CD4-positive, alpha-beta memory T cell (primary cell): ENCODE results near the gene FAM170B. TPM values are rescaled to one million over a fixed set of nuclear protein-coding genes. Genes with fewer than 3 reads are reported as not detected.

Experiments used
- CTCF ChIA-PET: fragments of 350-600 bp; sonication (Branson Sonifier 250); formaldehyde crosslinking; loops from one replicate; lab custom pipeline; 2021; ENCODE audit warnings: inconsistent platforms; ENCODE audit not compliant: partially characterized antibody; lab: Charles Lee
- POLR2A ChIA-PET: fragments of 350-600 bp; sonication (Branson Sonifier 250); formaldehyde crosslinking; loops from one replicate; lab custom pipeline; 2021; ENCODE audit not compliant: partially characterized antibody; lab: Charles Lee
- DNase-seq, 5 donors: peaks; one replicate each; pipeline versions ENCODE4 v3.0.0 to v3.0.0-alpha.2; 2020 to 2022; ENCODE audit warnings: mixed read lengths in 1 of 5
- H3K27ac ChIP-seq: one replicate; pipeline ENCODE4 v1.7.0; 2013; ENCODE audit warnings: low read depth, low read length
- H3K27me3 ChIP-seq: 2 replicates; pipeline ENCODE4 v1.7.0; 2013; ENCODE audit warnings: mild to moderate bottlenecking, low read length, moderate library complexity; ENCODE audit not compliant: insufficient read depth
- H3K36me3 ChIP-seq: 2 replicates; pipeline ENCODE4 v1.7.0; 2013; ENCODE audit warnings: mild to moderate bottlenecking, low read length, moderate library complexity; ENCODE audit not compliant: insufficient read depth
- H3K4me1 ChIP-seq: 2 replicates; pipeline ENCODE4 v1.7.0; 2013; ENCODE audit warnings: mild to moderate bottlenecking, low read length, moderate library complexity; ENCODE audit not compliant: insufficient read depth
- H3K4me3 ChIP-seq, 2 donors: one replicate each; pipeline ENCODE4 v1.7.0; 2013; ENCODE audit warnings: low read length in 2 of 2, mild to moderate bottlenecking in 1 of 2
- H3K9me3 ChIP-seq, 2 donors: one replicate each; pipeline ENCODE4 v1.7.0; 2013; ENCODE audit warnings: low read length in 2 of 2, control low read depth in 1 of 2; ENCODE audit not compliant: control insufficient read depth in 1 of 2
- H3K27ac Mint-ChIP-seq, 7 donors: one replicate each; pipeline ENCODE4 v1.8.0; 2020 to 2021; ENCODE audit warnings: mixed read lengths in 7 of 7, mild to moderate bottlenecking in 6 of 7, inconsistent platforms in 3 of 7, moderate library complexity in 3 of 7
- H3K27me3 Mint-ChIP-seq, 2 donors: one replicate each; pipeline ENCODE4 v1.8.0; 2020 to 2021; ENCODE audit warnings: mixed read lengths in 2 of 2
- H3K36me3 Mint-ChIP-seq, 2 donors: one replicate each; pipeline ENCODE4 v1.8.0; 2020 to 2021; ENCODE audit warnings: mixed read lengths in 2 of 2, inconsistent platforms in 1 of 2, mild to moderate bottlenecking in 1 of 2
- H3K4me1 Mint-ChIP-seq, 4 donors: one replicate each; pipeline ENCODE4 v1.8.0; 2020 to 2021; ENCODE audit warnings: mixed read lengths in 4 of 4, mild to moderate bottlenecking in 1 of 4
- H3K4me3 Mint-ChIP-seq, 8 donors: one replicate each; pipeline ENCODE4 v1.8.0; 2020 to 2021; ENCODE audit warnings: mixed read lengths in 8 of 8, mild to moderate bottlenecking in 7 of 8, moderate library complexity in 6 of 8, inconsistent platforms in 3 of 8
- H3K9me3 Mint-ChIP-seq, 8 donors: one replicate each; pipeline ENCODE4 v1.8.0; 2020 to 2021; ENCODE audit warnings: mixed read lengths in 8 of 8, mild to moderate bottlenecking in 5 of 8, inconsistent platforms in 3 of 8, moderate library complexity in 1 of 8
- intact Hi-C: fragments of 100-400 bp; cut with micrococcal nuclease; formaldehyde crosslinking; loops from one replicate; pipeline ENCODE4 v1.15.1; 2023
- polyA plus RNA-seq, 2 donors: library from polyadenylated mRNA; unstranded; fragments of 300-500 nt; fragmentation: Illumina TruSeq; gene quantifications; one replicate each; pipeline ENCODE4 v1.2.3, GENCODE V29; 2021
- total RNA-seq, 2 experiments: library from RNA; stranded (reverse); gene quantifications; one replicate each; pipeline ENCODE4 v1.2.3, GENCODE V29; 2021

The FAM170B gene
- total and polyA plus RNA-seq, 4 experiments from 2014 or later, result not detected

- no peak for DNase-seq
- Mint-ChIP-seq H3K9me3 (peaks cover 0 to 7% (median 0%) of the 10 kb centered on the region in 8 donors), H3K4me1 (peaks cover 0 to 5% (median 2%) of the 10 kb centered on the region in 4 donors), H3K27me3 (peaks cover 0 to 6% of the 10 kb centered on the region in 2 donors), H3K36me3 (no peaks in the 10 kb centered on the region), H3K27ac (no peak overlapping the region), H3K4me3 (no peak overlapping the region)
- ChIA-PET CTCF (no interaction called here), POLR2A (no interaction called here)
- intact Hi-C loops, result no loop called here
- no peaks in the 10 kb centered on the region for H3K9me3 ChIP-seq
- H3K4me1 ChIP-seq, result no peaks in the 10 kb centered on the region
- no peak overlapping the region for H3K27ac ChIP-seq
- no peaks in the 10 kb centered on the region for H3K36me3 ChIP-seq
- no peak overlapping the region for H3K4me3 ChIP-seq
- no peaks in the 10 kb centered on the region for H3K27me3 ChIP-seq
These were observed 6.7 kb upstream of the FAM170B start for GRCh38 chr10:49140304-49141177.

DNA sequence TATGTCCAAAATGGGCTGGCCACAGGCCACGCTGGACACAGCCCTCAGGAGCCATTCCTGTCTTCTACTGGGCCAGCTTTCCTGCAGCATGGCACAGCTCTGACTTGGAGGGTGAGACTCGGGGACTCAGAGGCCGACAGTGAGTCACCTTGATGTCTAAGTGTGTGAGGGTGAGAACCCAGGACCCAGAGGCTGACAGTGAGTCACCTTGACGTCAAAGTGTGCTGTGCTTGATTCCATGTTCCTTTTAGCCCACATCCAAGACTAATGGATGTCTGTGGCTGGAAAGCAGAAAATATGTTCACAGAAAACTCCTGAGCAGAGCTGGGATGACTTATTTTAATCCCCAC is 6.0 kb upstream of the FAM170B start:
- Mint-ChIP-seq H3K4me1 (peaks cover 0 to 5% (median 2%) of the 10 kb centered on the region in 4 donors), H3K9me3 (peaks cover 0 to 7% (median 0%) of the 10 kb centered on the region in 8 donors), H3K4me3 (no peak overlapping the region), H3K27ac (no peak overlapping the region), H3K36me3 (no peaks in the 10 kb centered on the region), H3K27me3 (peaks cover 0 to 6% of the 10 kb centered on the region in 2 donors)
- Histone ChIP-seq H3K27me3 (no peaks in the 10 kb centered on the region), H3K9me3 (no peaks in the 10 kb centered on the region), H3K4me1 (no peaks in the 10 kb centered on the region), H3K36me3 (no peaks in the 10 kb centered on the region), H3K4me3 (no peak overlapping the region), H3K27ac (no peak overlapping the region)
- CTCF ChIA-PET, result no interaction called here
- POLR2A ChIA-PET, result no interaction called here
- no peak for DNase-seq
- intact Hi-C loops, result no loop called here

GRCh38 chr10:49139028-49139845 is 5.4 kb upstream of the FAM170B start:
- peaks cover 0 to 6% of the 10 kb centered on the region in 2 donors for H3K27me3 Mint-ChIP-seq

GRCh38 chr10:49138361-49138891 is 4.6 kb upstream of the FAM170B start:
- Histone ChIP-seq H3K4me1 (no peaks in the 10 kb centered on the region), H3K9me3 (no peaks in the 10 kb centered on the region), H3K27ac (no peak overlapping the region), H3K36me3 (no peaks in the 10 kb centered on the region), H3K27me3 (no peaks in the 10 kb centered on the region), H3K4me3 (no peak overlapping the region)
- intact Hi-C loops, result no loop called here
- no peak for DNase-seq
- peaks cover 0 to 5% (median 2%) of the 10 kb centered on the region in 4 donors for H3K4me1 Mint-ChIP-seq
- peaks cover 0 to 6% of the 10 kb centered on the region in 2 donors for H3K27me3 Mint-ChIP-seq
- ChIA-PET CTCF (no interaction called here), POLR2A (no interaction called here)
- no peaks in the 10 kb centered on the region for H3K36me3 Mint-ChIP-seq
- peaks cover 0 to 7% (median 0%) of the 10 kb centered on the region in 8 donors for H3K9me3 Mint-ChIP-seq
- H3K27ac Mint-ChIP-seq, result no peak overlapping the region
- no peak overlapping the region for H3K4me3 Mint-ChIP-seq

More at GRCh38 chr10:49139028-49139845, 5.4 kb upstream of the FAM170B start:
- Histone ChIP-seq H3K9me3 (no peaks in the 10 kb centered on the region), H3K36me3 (no peaks in the 10 kb centered on the region), H3K4me1 (no peaks in the 10 kb centered on the region), H3K4me3 (no peak overlapping the region), H3K27me3 (no peaks in the 10 kb centered on the region), H3K27ac (no peak overlapping the region)
- POLR2A ChIA-PET, result no interaction called here
- Mint-ChIP-seq H3K4me1 (peaks cover 0 to 5% (median 2%) of the 10 kb centered on the region in 4 donors), H3K27ac (no peak overlapping the region), H3K4me3 (no peak overlapping the region), H3K9me3 (peaks cover 0 to 7% (median 0%) of the 10 kb centered on the region in 8 donors), H3K36me3 (no peaks in the 10 kb centered on the region)
- DNase-seq, result no peak
- intact Hi-C loops, result no loop called here
- CTCF ChIA-PET, result no interaction called here

GRCh38 chr10:49136525-49136924 is 2.7 kb upstream of the FAM170B start:
- POLR2A ChIA-PET, result no interaction called here
- Mint-ChIP-seq H3K36me3 (no peaks in the 10 kb centered on the region), H3K4me3 (no peak overlapping the region), H3K9me3 (peaks cover 0 to 7% (median 0%) of the 10 kb centered on the region in 8 donors), H3K27ac (no peak overlapping the region), H3K4me1 (peaks cover 0 to 5% (median 2%) of the 10 kb centered on the region in 4 donors), H3K27me3 (peaks cover 0 to 8% of the 10 kb centered on the region in 2 donors)
- Histone ChIP-seq H3K36me3 (no peaks in the 10 kb centered on the region), H3K4me3 (no peak overlapping the region), H3K4me1 (no peaks in the 10 kb centered on the region), H3K27me3 (no peaks in the 10 kb centered on the region), H3K9me3 (no peaks in the 10 kb centered on the region), H3K27ac (no peak overlapping the region)
- no peak for DNase-seq
- intact Hi-C loops, result no loop called here
- CTCF ChIA-PET, result interaction anchor here (0.9 to 1.5 kb wide), 2 partner anchors 9 to 27 kb away, joined by 3 read pairs; no protein-coding TSS in a partner anchor

- ChIA-PET CTCF (interaction anchor here (0.9 to 1.5 kb wide), 2 partner anchors 10 to 28 kb away, joined by 3 read pairs; no protein-coding TSS in a partner anchor), POLR2A (no interaction called here)
- Mint-ChIP-seq H3K36me3 (no peaks in the 10 kb centered on the region), H3K27ac (no peak overlapping the region), H3K9me3 (peaks cover 0 to 7% (median 0%) of the 10 kb centered on the region in 8 donors), H3K27me3 (peaks cover 0 to 8% of the 10 kb centered on the region in 2 donors), H3K4me1 (peaks cover 0 to 5% (median 2%) of the 10 kb centered on the region in 4 donors), H3K4me3 (peak overlapping the region in 1 of 8 donors; percentile 43)
- no peaks in the 10 kb centered on the region for H3K9me3 ChIP-seq
- intact Hi-C loops, result no loop called here
- no peaks in the 10 kb centered on the region for H3K27me3 ChIP-seq
- no peaks in the 10 kb centered on the region for H3K36me3 ChIP-seq
- no peaks in the 10 kb centered on the region for H3K4me1 ChIP-seq
- no peak overlapping the region for H3K27ac ChIP-seq
- no peak overlapping the region for H3K4me3 ChIP-seq
- no peak for DNase-seq
These were observed 1.9 kb upstream of the FAM170B start for GRCh38 chr10:49135575-49136313.
